GM12892 (cell line): Measurements from ENCODE around the gene MROH9. TPM values are rescaled to one million over a fixed set of nuclear protein-coding genes. Genes with fewer than 3 reads are reported as not detected.
"Not testable (repeated sequence)": the region's sequence is repeated elsewhere in the genome, so short reads cannot be mapped to it uniquely, and the experiment has no call there.

ENCODE experiments used
- DNase-seq: peaks from one replicate; pipeline ENCODE4 v3.0.0; 2011; ENCODE audit not compliant: insufficient read length
- FAIRE-seq: peaks from 2 replicates; lab custom pipeline; 2011; peaks lifted over from hg19 to GRCh38; lab: Jason Lieb, UNC
- POLR2A ChIP-seq: IDR thresholded peaks from 2 replicates; pipeline ENCODE4 v1.6.1; 2011; ENCODE audit warnings: low read depth, low read length, control low read depth
- POLR2AphosphoS5 ChIP-seq: IDR thresholded peaks from 2 replicates; pipeline ENCODE4 v1.6.1; 2011; ENCODE audit warnings: low read depth, low read length, control low read depth
- TAF1 ChIP-seq: IDR thresholded peaks from 2 replicates; pipeline ENCODE4 v1.6.1; 2011; ENCODE audit warnings: low read depth, mild to moderate bottlenecking, control low read depth, low read length, borderline replicate concordance
- polyA plus RNA-seq: library from polyadenylated mRNA; unstranded; fragments of >200 nt; gene quantifications from one replicate; pipeline ENCODE4 v1.2.1, GENCODE V29; 2012; ENCODE audit warnings: missing spikeins, inconsistent platforms; ENCODE audit not compliant: missing spikeins

MROH9 gene
- polyA plus RNA-seq: not detected

GRCh38 chr1:170935231-170935630 lies at the start of gene MROH9:
MROH9 (plus strand) TSS chr1:170935534; CDS start chr1:170945557, 10,023 bp downstream.
- FAIRE-seq: no peak
- no peak for DNase-seq
- no peak for TF ChIP-seq POLR2AphosphoS5
- no peak for TF ChIP-seq POLR2A
- no peak for TF ChIP-seq TAF1

GRCh38 chr1:170885551-170885950 lies 49.8 kb upstream of the MROH9 start:
- DNase-seq: no peak
- TF ChIP-seq POLR2AphosphoS5 (no peak), POLR2A (no peak), TAF1 (no peak)
- no peak for FAIRE-seq

DNA sequence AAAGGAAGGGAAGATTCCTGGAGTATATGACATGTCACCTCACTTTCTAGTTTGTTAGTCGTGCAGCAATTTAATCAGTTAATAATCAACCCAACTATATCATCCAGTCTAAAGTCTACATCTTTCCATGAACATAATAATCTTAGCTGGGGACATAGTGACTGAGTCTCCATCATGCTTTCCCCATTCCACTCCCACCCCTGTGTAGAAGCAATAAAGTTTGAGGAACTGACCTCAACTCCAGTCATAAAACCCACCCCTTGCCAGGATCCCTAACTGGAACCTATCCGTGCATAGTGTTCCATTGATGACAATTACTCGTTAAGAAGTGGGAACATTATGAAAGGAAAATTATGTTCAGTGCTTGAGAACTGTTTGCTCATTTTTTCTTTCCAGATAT lies 48.9 kb upstream of the MROH9 start:
- no peak for FAIRE-seq

GRCh38 chr1:170887726-170888125 lies 47.6 kb upstream of the MROH9 start:
- no peak for FAIRE-seq
- no peak for DNase-seq
- TF ChIP-seq POLR2A (no peak), POLR2AphosphoS5 (no peak), TAF1 (no peak)

More for the DNA sequence above, 48.9 kb upstream of the MROH9 start:
- no peak for TF ChIP-seq TAF1
- TF ChIP-seq POLR2AphosphoS5: no peak
- TF ChIP-seq POLR2A: no peak
- DNase-seq: no peak

- DNase-seq: no peak
- FAIRE-seq: no peak
- no peak for TF ChIP-seq TAF1
- TF ChIP-seq POLR2A: no peak
- TF ChIP-seq POLR2AphosphoS5: no peak
These were observed 43.5 kb upstream of the MROH9 start for GRCh38 chr1:170891872-170892271.

- DNase-seq: no peak
These were observed 41.6 kb upstream of the MROH9 start for GRCh38 chr1:170893655-170894297.

GRCh38 chr1:170903961-170904360 lies 31.4 kb upstream of the MROH9 start:
- FAIRE-seq (no peak), DNase-seq (no peak)
- no peak for TF ChIP-seq TAF1
- no peak for TF ChIP-seq POLR2A
- TF ChIP-seq POLR2AphosphoS5: no peak

More at GRCh38 chr1:170893655-170894297, 41.6 kb upstream of the MROH9 start:
- TF ChIP-seq POLR2A (no peak), POLR2AphosphoS5 (no peak), TAF1 (no peak)
- no peak for FAIRE-seq

DNA sequence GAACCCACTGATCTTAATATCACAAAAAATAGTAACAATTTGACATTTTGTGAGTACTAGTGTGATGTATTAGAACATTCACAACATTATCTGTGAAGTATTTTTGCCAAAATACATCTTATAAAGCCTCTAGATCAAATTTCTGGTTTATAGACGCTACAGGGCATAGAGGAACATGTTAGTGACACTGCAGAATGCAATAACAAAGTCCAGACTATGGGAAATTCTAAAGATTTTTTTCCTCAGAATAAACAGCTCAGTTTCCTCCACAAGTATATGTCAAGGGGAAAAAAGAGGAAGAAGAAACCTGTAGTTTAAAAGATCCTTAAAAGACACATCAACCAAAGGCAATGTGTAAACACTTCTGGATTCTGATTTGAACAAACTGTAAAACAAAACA lies 26.4 kb upstream of the MROH9 start:
- FAIRE-seq: no peak
- no peak for DNase-seq
- no peak for TF ChIP-seq POLR2A
- no peak for TF ChIP-seq POLR2AphosphoS5

- TF ChIP-seq POLR2A: no peak
- TF ChIP-seq TAF1: no peak
- TF ChIP-seq POLR2AphosphoS5: no peak
- DNase-seq (no peak), FAIRE-seq (no peak)
These were observed 25.1 kb upstream of the MROH9 start for GRCh38 chr1:170910273-170910672.

DNA sequence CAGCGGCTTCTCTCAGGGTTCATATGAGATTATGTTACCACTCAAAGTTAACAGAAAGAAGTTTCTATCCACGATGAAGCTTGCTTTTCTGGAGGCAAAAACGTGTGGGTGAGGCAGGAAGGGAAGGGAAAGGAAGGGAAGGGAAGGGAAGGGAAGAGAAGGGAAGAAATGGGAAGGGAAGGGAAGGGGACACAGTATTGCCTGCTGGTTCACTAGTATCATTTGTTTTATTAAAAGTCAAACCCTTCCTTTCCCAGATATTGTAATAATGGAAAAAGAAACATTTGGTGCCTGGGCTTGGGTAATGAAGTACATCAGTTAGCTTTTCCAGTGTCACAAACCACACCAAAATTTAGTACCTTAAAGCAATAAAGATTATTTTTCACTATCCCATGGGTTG lies 18.0 kb upstream of the MROH9 start:
- DNase-seq (no peak), FAIRE-seq (no peak)
- TF ChIP-seq TAF1 (no peak), POLR2AphosphoS5 (no peak), POLR2A (no peak)

DNA sequence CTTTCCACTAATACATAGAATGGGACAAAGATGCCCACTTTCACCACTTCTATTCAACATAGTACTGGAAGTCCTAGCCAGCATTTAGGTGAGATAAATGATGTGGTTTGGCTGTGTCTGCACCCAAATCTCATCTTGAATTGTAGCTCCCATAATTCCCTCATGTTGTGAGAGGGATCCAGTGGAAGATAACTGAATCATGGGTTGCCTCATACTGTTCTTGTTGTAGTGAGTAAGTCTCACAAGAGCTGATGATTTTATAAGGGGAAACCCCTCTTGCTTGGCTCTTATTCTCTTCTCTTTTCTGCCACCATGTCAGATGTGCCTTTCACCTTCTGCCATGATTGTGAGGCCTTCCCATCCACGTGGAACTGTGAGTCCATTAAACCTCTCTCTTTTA lies 10.7 kb upstream of the MROH9 start:
- not testable (repeated sequence) for DNase-seq, FAIRE-seq

- FAIRE-seq (no peak), DNase-seq (no peak)
- TF ChIP-seq POLR2AphosphoS5 (no peak), TAF1 (no peak), POLR2A (no peak)
These were observed 7.1 kb upstream of the MROH9 start for GRCh38 chr1:170927955-170928840.
